ENCODE measurements around the gene P2RY6. TPM values are rescaled to one million over a fixed set of nuclear protein-coding genes. Genes with fewer than 3 reads are reported as not detected.

P2RY6 gene
- total RNA-seq, 4 donors from 2014 or later: 0.46 to 0.81 TPM; not detected in 2

DNA sequence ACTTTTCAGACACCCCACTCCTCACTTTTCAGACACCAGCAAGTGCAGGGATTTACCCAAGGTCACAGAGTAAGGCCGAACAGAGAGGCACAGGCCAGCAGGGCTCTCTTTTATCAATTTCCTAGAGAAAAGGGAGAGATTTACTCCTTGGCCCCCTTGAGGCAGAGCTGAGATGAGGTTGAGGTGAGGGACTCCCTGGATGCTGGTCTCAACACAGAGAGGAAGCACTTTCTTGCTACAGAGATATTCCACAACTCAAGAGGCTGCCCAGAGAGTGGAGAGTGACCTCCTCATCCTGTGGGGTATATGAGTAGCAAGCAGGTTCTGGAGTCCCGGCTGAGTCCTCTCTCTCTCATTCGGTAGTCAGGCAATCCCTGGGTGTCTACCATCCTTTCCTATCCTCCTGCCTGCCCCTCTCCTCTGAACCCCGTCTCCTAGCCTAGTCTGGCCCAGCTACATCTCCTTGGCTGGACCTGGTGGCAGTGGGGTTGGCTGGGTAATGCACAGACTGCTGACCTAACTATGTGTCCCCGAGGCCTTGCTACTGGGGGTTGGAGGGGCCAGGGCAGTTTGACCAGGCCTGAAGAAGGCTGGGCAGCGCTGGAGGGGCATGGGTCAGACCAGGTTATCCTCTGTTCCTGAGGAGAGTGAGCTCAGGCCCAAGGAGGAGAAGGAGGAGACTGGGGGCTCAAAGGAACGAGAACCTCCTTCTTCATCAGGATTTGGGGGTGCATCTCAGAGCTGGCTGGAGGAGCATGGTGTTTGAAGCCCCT, 34.1 kb downstream of the P2RY6 start:
- DNase-seq (ENCODE audit: low spot score in 2 of 2): no peak
- 80 to 82% methylated on average over 7 of the region's 7 CpGs for WGBS, 2 donors
- no peak for TF ChIP-seq POLR2A (IDR thresholded peaks at IDR 0.05)
- TF ChIP-seq, protein P1, sequence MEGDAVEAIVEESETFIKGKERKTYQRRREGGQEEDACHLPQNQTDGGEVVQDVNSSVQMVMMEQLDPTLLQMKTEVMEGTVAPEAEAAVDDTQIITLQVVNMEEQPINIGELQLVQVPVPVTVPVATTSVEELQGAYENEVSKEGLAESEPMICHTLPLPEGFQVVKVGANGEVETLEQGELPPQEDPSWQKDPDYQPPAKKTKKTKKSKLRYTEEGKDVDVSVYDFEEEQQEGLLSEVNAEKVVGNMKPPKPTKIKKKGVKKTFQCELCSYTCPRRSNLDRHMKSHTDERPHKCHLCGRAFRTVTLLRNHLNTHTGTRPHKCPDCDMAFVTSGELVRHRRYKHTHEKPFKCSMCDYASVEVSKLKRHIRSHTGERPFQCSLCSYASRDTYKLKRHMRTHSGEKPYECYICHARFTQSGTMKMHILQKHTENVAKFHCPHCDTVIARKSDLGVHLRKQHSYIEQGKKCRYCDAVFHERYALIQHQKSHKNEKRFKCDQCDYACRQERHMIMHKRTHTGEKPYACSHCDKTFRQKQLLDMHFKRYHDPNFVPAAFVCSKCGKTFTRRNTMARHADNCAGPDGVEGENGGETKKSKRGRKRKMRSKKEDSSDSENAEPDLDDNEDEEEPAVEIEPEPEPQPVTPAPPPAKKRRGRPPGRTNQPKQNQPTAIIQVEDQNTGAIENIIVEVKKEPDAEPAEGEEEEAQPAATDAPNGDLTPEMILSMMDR (IDR thresholded peaks at IDR 0.05): no peak
- intact Hi-C loops (cut with DNase I; ENCODE audit: low total_unique reads): loop anchor here (10.0 kb wide), 1 partner anchor 79 kb away; no protein-coding TSS in a partner anchor
- no peak overlapping the region for H3K4me3 ChIP-seq (ENCODE audit: low read depth, poor library complexity, severe bottlenecking)

DNA sequence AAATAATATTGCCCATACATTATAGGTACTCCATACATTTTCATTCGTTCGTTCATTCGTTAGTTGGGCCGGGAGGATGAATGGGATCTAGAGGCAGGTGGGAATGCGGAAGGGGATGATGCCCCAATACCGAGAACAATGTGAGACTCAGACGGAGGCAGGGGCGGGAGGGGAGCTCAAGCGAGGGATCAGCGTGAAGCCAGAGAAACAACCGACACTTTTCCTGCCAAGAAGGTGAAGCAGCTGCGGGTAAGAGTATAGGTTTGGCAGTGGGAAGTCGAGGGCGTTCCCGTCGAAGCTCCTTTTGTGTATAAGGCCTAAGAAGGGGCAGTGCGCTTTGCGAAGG, 34.8 kb downstream of the P2RY6 start:
- 16 to 18% methylated on average over 18 of the region's 18 CpGs for WGBS, 2 donors
- intact Hi-C loops (cut with DNase I; ENCODE audit: low total_unique reads): loop anchor here (10.0 kb wide), 1 partner anchor 78 kb away; no protein-coding TSS in a partner anchor
- no peak overlapping the region for H3K4me3 ChIP-seq (ENCODE audit: low read depth, poor library complexity, severe bottlenecking)
- no peak for DNase-seq (ENCODE audit: low spot score in 2 of 2)
- TF ChIP-seq POLR2A (IDR thresholded peaks at IDR 0.05): no peak
- TF ChIP-seq, protein P1 (IDR thresholded peaks at IDR 0.05): no peak

DNA sequence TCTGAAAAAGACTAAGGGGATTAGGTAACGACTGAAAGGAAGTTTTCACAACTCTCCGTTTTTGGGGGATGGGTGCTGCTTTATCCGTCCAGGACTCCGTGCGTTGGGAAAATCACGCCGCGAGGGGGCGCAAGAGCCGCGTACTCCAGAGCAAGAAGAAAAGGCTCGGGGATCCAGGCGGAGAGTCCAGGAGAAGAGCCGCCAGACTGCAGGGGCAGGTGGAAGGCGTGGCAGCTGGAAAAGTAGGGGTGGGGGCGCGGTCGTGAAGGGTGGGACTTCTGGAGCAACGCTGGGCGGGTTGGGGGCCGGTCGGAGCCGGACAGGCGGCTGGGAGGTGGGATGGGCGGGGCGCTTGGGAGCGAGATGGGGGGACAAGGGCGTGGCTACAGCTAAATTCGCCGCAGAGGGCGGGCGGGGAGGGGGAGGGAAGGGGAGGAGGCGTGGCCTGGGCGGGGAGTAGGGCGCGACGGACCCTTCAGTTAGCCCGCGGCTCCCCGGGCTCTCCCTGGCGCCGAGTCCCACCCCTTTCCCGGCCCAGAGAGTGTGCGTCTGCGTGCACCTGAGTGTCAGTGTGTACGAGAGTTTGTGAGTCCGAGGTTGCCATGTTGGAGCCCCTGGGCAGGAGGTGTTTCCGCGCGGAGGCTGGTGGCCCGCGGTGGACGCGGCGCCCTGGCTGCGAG, 35.3 kb downstream of the P2RY6 start:
- H3K4me3 ChIP-seq (ENCODE audit: low read depth, poor library complexity, severe bottlenecking): peak overlapping the region; percentile 46
- intact Hi-C loops (cut with DNase I; ENCODE audit: low total_unique reads): loop anchor here (10.0 kb wide), 1 partner anchor 77 kb away; no protein-coding TSS in a partner anchor
- DNase-seq (ENCODE audit: low spot score in 2 of 2): peak; percentile 96 to 99
- 0 to 1% methylated on average over 39 to 41 of the region's 56 CpGs for WGBS, 2 donors
- TF ChIP-seq, protein P1 (IDR thresholded peaks at IDR 0.05): peak in 1 of 3 donors; percentile 52
- TF ChIP-seq POLR2A (IDR thresholded peaks at IDR 0.05): no peak

DNA sequence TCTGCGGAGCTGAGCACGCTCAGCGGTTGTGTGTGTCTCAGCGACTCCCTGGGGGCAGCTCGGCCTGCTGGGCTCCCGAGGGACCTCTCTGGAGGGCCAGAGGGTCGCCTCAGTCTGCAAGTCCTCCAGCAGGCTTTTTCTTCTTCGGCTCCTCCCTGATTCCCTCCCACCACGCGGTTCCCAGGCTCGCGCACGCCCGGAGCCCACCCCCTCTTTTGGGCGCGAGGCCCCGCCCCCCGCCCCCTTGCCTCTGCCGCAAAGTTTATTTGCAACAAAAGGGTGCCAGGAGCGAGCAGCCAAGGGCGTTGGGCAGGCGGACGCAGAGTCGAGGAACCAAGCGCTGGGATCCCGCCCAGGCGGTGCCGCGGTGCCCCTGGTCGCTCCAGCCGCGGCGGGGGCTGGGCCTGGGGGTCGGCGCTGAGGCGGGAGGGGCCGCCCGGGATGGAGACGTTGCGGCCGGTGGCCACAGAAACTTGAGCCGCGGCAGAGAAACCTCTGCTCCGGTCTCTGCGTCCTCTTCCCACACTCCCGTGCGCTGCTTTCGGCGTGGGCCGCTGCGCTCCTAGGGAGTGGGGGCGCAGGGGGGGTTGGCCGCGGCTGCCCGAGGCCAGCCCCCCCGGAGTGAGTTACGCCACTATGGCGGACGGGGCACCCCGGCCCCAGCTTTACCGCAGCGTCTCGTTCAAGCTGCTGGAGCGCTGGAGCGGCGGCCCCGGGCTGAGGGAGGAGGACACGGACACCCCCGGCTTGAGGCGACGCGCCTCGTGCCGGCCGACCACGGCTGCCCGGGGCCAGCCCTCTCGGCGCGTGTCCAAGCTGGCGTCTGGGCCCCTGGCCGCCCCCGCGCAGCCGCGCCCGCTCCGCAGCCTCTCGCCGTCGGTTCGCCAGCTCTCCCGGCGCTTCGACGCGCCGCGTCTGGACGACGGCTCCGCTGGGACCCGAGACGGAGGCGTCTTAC, 36.1 kb downstream of the P2RY6 start, which contains the start of gene ARHGEF17:
Gene ARHGEF17, plus strand, starts transcription at position 274 of the 958 bp plus-strand sequence. Its CDS starts 363 bp downstream, at position 637.
- DNase-seq (ENCODE audit: low spot score in 2 of 2): peak; percentile 49 to 92
- intact Hi-C loops (cut with DNase I; ENCODE audit: low total_unique reads): loop anchor here (10.0 kb wide), 1 partner anchor 77 kb away; no protein-coding TSS in a partner anchor
- 0% methylated on average over 3 to 40 of the region's 105 CpGs for WGBS, 2 donors
- TF ChIP-seq POLR2A (IDR thresholded peaks at IDR 0.05): no peak
- TF ChIP-seq, protein P1 (IDR thresholded peaks at IDR 0.05): no peak
- H3K4me3 ChIP-seq (ENCODE audit: low read depth, poor library complexity, severe bottlenecking): peak within 1 kb of the TSS; percentile 46

Data from lower leg skin (tissue), 4 donors.